ENCODE results near the gene HEPACAM2.

GRCh38 chr7:93140582-93141191 lies 85.6 kb downstream of the HEPACAM2 start:
- TF ChIP-seq CTCF (IDR thresholded peaks at IDR 0.05; ENCODE audit: low read depth, low read length) = no peak
- no peak for TF ChIP-seq EZH2phosphoT487 (IDR thresholded peaks at IDR 0.05; ENCODE audit: low read depth)

Measured in OCI-LY3 (cell line).